HepG2 (cell line): Measurements from ENCODE around the gene CLIC1. TPM values are rescaled to one million over a fixed set of nuclear protein-coding genes. Genes with fewer than 3 reads are reported as not detected.
A peak's percentile ranks its signal among the peaks of the same experiment; 100 is the strongest.

Experiments
- AHDC1 ChIP-seq: sonication (generic); formaldehyde crosslinking; IDR thresholded peaks from 2 replicates; pipeline ENCODE4 v1.5.1; 2020; ENCODE audit warnings: mild to moderate bottlenecking, missing genetic modification reagents, borderline replicate concordance
- CENPX ChIP-seq: sonication (generic); formaldehyde crosslinking; IDR thresholded peaks from 2 replicates; pipeline ENCODE4 v1.9.0; 2021; ENCODE audit warnings: mild to moderate bottlenecking, missing genetic modification reagents, moderate library complexity
- GABPB1 ChIP-seq: IDR thresholded peaks from 2 replicates; pipeline ENCODE4 v1.6.1; 2016; ENCODE audit warnings: mild to moderate bottlenecking, missing genetic modification reagents, moderate library complexity, missing compliant biosample characterization
- JDP2 ChIP-seq: sonication (generic); formaldehyde crosslinking; IDR thresholded peaks from 2 replicates; pipeline ENCODE4 v1.8.1; 2022; ENCODE audit warnings: missing genetic modification reagents, borderline replicate concordance
- POLR2AphosphoS2 ChIP-seq: IDR thresholded peaks from 2 replicates; pipeline ENCODE4 v1.6.1; 2011; ENCODE audit warnings: low read depth, low read length, improper control_type of control experiment
- TCF7L2 ChIP-seq: IDR thresholded peaks from 2 replicates; pipeline ENCODE4 v1.6.1; 2011; ENCODE audit warnings: mild to moderate bottlenecking, low read depth, low read length, moderate library complexity
- U2AF2 ChIP-seq: fragments of 200-400 bp; formaldehyde crosslinking; IDR thresholded peaks from 2 replicates; pipeline ENCODE4 v1.6.1; 2017; ENCODE audit warnings: low read depth, mild to moderate bottlenecking, low read length
- ZBTB26 ChIP-seq: IDR thresholded peaks from 2 replicates; pipeline ENCODE4 v1.6.1; 2016; ENCODE audit warnings: missing compliant biosample characterization, missing genetic modification reagents, borderline replicate concordance
- ZBTB38 ChIP-seq: sonication (generic); formaldehyde crosslinking; IDR thresholded peaks from 2 replicates; pipeline ENCODE4 v1.5.1; 2020; ENCODE audit warnings: mild to moderate bottlenecking, missing genetic modification reagents
- ZFP91 ChIP-seq: sonication (generic); formaldehyde crosslinking; IDR thresholded peaks from 2 replicates; pipeline ENCODE4 v1.9.0; 2022; ENCODE audit warnings: missing genetic modification reagents, mild to moderate bottlenecking, borderline replicate concordance
- ZHX1 ChIP-seq: sonication (generic); formaldehyde crosslinking; IDR thresholded peaks from 2 replicates; pipeline ENCODE4 v1.8.1; 2022; ENCODE audit warnings: low read depth, mild to moderate bottlenecking, missing genetic modification reagents
- ZMAT3 ChIP-seq: sonication (generic); formaldehyde crosslinking; conservative IDR thresholded peaks from 2 replicates; pipeline ENCODE4 v1.7.0; 2021; ENCODE audit warnings: missing genetic modification reagents
- ZNF121 ChIP-seq: sonication (generic); formaldehyde crosslinking; IDR thresholded peaks from 2 replicates; pipeline ENCODE4 v1.5.0; 2020; ENCODE audit warnings: mild to moderate bottlenecking, missing genetic modification reagents
- ZNF282 ChIP-seq: fragments of 450-650 bp; IDR thresholded peaks from 2 replicates; pipeline ENCODE4 v1.6.1; 2018; ENCODE audit not compliant: partially characterized antibody
- ZNF337 ChIP-seq: sonication (generic); formaldehyde crosslinking; IDR thresholded peaks from 2 replicates; pipeline ENCODE4 v1.5.1; 2020; ENCODE audit warnings: missing genetic modification reagents, low read depth, mild to moderate bottlenecking, borderline replicate concordance
- ZNF558 ChIP-seq: sonication (generic); formaldehyde crosslinking; IDR thresholded peaks from 2 replicates; pipeline ENCODE4 v1.9.0; 2022; ENCODE audit warnings: mild to moderate bottlenecking, missing genetic modification reagents, borderline replicate concordance
- ZNF709 ChIP-seq: sonication (generic); formaldehyde crosslinking; IDR thresholded peaks from 2 replicates; pipeline ENCODE4 v1.5.0; 2020; ENCODE audit warnings: mild to moderate bottlenecking, missing genetic modification reagents
- polyA plus RNA-seq, 8 experiments: library from polyadenylated mRNA; depleted of rRNA in 3 of 8; stranded (reverse) in 7 of 8; unstranded in 1 of 8; fragments of >200 nt; fragmentation: Illumina TruSeq in 4 of 8; extraction: Trizol in 4 of 8; gene quantifications; 2 replicates each; pipeline versions ENCODE4 v1.2.1 to v1.2.3, GENCODE V29; 2011 to 2016; ENCODE audit warnings: low read depth in 4 of 8, missing spikeins in 1 of 8, mixed read lengths in 1 of 8; ENCODE audit not compliant: insufficient read depth in 1 of 8
- total RNA-seq, 5 experiments: library from RNA; depleted of rRNA; stranded (reverse); fragments of >200 nt; fragmentation: Illumina TruSeq; extraction: Trizol; gene quantifications; 2 replicates each; pipeline ENCODE4 v1.2.3, GENCODE V29; 2016; ENCODE audit warnings: low read depth in 1 of 5

The CLIC1 gene
- total and polyA plus RNA-seq, 2 of the 13 experiments (the other 11 are each of a cell fraction or from before 2014, with no cell fraction given), result 602 to 891 TPM

DNA sequence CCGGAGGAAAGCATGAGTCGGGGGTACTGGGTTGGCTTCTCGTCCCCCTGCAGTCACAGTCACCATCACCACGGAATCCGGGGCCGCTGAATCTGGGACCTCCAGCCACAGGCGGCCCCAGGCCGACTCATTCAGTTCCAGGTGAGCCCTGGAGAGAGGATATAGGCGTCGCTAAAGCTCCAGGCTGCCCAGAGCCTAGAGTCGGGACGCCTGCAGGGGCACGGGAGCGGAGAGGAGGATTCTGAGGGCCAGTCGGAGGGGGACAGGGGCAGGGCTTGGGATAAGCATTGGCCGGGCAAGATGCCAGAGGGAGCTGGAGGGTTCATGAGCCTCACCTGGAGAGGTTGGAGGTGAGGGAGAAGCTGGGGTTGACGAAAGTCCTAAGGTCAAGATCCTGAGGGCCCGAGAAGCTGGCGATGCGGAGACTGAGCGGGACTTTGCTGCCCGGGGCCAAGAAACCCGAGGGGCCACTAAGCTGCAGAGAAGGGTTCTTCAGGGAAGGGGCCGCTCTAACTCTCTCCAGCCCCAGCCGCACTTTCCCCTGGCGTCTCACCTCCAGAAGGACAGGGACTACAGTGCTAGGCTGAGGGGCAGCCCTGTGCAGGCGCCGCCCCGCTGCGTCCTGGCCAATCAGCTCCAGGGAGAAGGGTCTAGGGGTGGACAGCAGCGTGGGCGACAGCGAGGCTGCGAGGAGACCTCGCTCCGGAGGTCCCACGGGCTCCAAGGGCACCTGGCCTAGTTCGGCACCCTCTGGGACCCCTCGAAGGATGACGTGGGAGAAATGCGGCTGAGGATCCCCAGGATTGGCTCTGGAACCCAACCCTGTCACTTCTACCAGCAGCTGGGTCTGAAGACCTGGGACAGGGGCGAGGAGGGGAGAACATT, 29.8 kb upstream of the CLIC1 start (continued):
- TF ChIP-seq ZBTB26 (CRISPR knock-in tag) (peak; percentile 34), ZNF121 (no peak), ZNF337 (CRISPR knock-in tag) (peak; percentile 96; the same call in 1 of the 2 replicates), AHDC1 (CRISPR knock-in tag) (no peak), TCF7L2 (no peak), ZHX1 (CRISPR knock-in tag) (no peak), CENPX (no peak), U2AF2 (no peak), GABPB1 (CRISPR knock-in tag) (peak; percentile 54; the same call in 1 of the 2 replicates), JDP2 (no peak), ZNF709 (CRISPR knock-in tag) (peak; percentile 27; the same call in 1 of the 2 replicates), ZMAT3 (no peak), ZFP91 (CRISPR knock-in tag) (peak; percentile 78; the same call in 1 of the 2 replicates), ZBTB38 (CRISPR knock-in tag) (peak; percentile 61; the same call in 1 of the 2 replicates), POLR2AphosphoS2 (no peak), ZNF558 (CRISPR knock-in tag) (no peak; the same call in 1 of the 2 replicates), ZNF282 (no peak)
